GM12878 (cell line): ENCODE results near the gene ARHGAP32. TPM values are rescaled to one million over a fixed set of nuclear protein-coding genes. Genes with fewer than 3 reads are reported as not detected.

Experiments
- ATAC-seq: fragments of 200-7000 bp; cut with Tn5 transposase; 3 replicates; pipeline ENCODE4 v1.9.1; 2020; ENCODE audit warnings: mild to moderate bottlenecking, moderate library complexity
- BruUV-seq: library from RNA; stranded (reverse); fragments of 400-500 nt; replicated peaks from 2 replicates; lab custom pipeline; 2021; lab: Mats Ljungman, UMichigan
- CTCF ChIA-PET: fragments of 300-600 bp; sonication (Branson Sonifier 250); formaldehyde crosslinking; extraction: SDS; loops from one replicate; lab custom pipeline; 2021; ENCODE audit warnings: inconsistent platforms; lab: Yijun Ruan, JAX
- POLR2A ChIA-PET: fragments of 350-600 bp; formaldehyde crosslinking; extraction: SDS; loops from one replicate; lab custom pipeline; 2021; ENCODE audit warnings: inconsistent platforms; lab: Charles Lee
- RAD21 ChIA-PET: fragments of 300-600 bp; sonication (Branson Sonifier 250); formaldehyde crosslinking; loops from one replicate; lab custom pipeline; 2023; ENCODE audit warnings: antibody characterized with exemption; ENCODE audit not compliant: unreplicated experiment; lab: Charles Lee
- SMC1A ChIA-PET: fragments of 300-600 bp; sonication (Branson Sonifier 250); formaldehyde crosslinking; loops from one replicate; lab custom pipeline; 2023; ENCODE audit not compliant: unreplicated experiment, uncharacterized antibody; lab: Charles Lee
- DNase-seq: peaks from one replicate; pipeline ENCODE4 v3.0.0-alpha.2; 2011; ENCODE audit warnings: low read depth, low spot score
- FAIRE-seq: peaks from 3 replicates; lab custom pipeline; 2011; peaks lifted over from hg19 to GRCh38; lab: Jason Lieb, UNC
- H2AFZ ChIP-seq: 2 replicates; pipeline ENCODE4 v1.6.0; 2011; ENCODE audit warnings: low read depth, low read length, control low read depth; ENCODE audit not compliant: control insufficient read depth
- H3K27ac ChIP-seq: 2 replicates; pipeline ENCODE4 v1.5.1; 2011; ENCODE audit warnings: control low read depth; ENCODE audit not compliant: control insufficient read depth, insufficient read depth
- H3K27me3 ChIP-seq, 2 experiments: replicated peaks in 1 of 2; 2 replicates each; pipeline versions ENCODE4 v1.6.0 to v1.6.1; 2011; ENCODE audit warnings: low read length in 1 of 2; ENCODE audit not compliant: control insufficient read depth in 2 of 2, insufficient read depth in 2 of 2
- H3K36me3 ChIP-seq, 2 experiments: 2 replicates each; pipeline ENCODE4 v1.5.1; 2011; ENCODE audit warnings: low read length in 1 of 2; ENCODE audit not compliant: control insufficient read depth in 2 of 2, insufficient read depth in 2 of 2
- H3K4me1 ChIP-seq: 2 replicates; pipeline ENCODE4 v1.6.1; 2011; ENCODE audit warnings: mild to moderate bottlenecking, low read length, moderate library complexity, mixed read lengths; ENCODE audit not compliant: control insufficient read depth, insufficient read depth
- H3K4me2 ChIP-seq: 2 replicates; pipeline ENCODE4 v1.6.0; 2011; ENCODE audit warnings: control low read depth; ENCODE audit not compliant: control insufficient read depth, insufficient read depth
- H3K4me3 ChIP-seq: fragments of 200-600 bp; sonication (generic); 2 replicates; pipeline ENCODE4 v1.5.1; 2016
- H3K79me2 ChIP-seq: 2 replicates; pipeline ENCODE4 v1.6.0; 2011; ENCODE audit warnings: low read length; ENCODE audit not compliant: control insufficient read depth, insufficient read depth
- H3K9ac ChIP-seq: 2 replicates; pipeline ENCODE4 v1.8.0; 2011; ENCODE audit warnings: low read length, control low read depth, mixed read lengths; ENCODE audit not compliant: control insufficient read depth, insufficient read depth
- H3K9me3 ChIP-seq: replicated peaks from 3 replicates; pipeline ENCODE4 v1.5.1; 2011; ENCODE audit warnings: mild to moderate bottlenecking, low read length; ENCODE audit not compliant: control insufficient read depth, insufficient read depth
- H4K20me1 ChIP-seq: 2 replicates; pipeline ENCODE4 v1.6.0; 2011; ENCODE audit not compliant: control insufficient read depth, insufficient read depth
- BHLHE40 ChIP-seq, 2 experiments: fragments of 450-650 bp in 1 of 2; IDR thresholded peaks; 2 replicates each; pipeline ENCODE4 v1.6.1; 2011 to 2017; ENCODE audit warnings: low read depth in 2 of 2, borderline replicate concordance in 1 of 2, improper control_type of control experiment in 1 of 2, low read length in 1 of 2, mild to moderate bottlenecking in 1 of 2
- EP300 ChIP-seq, 2 experiments: fragments of 150-350 bp in 1 of 2; IDR thresholded peaks; 2 replicates each; pipeline ENCODE4 v1.6.1; 2011 to 2012; ENCODE audit warnings: low read depth in 2 of 2, low read length in 2 of 2, borderline replicate concordance in 1 of 2, improper control_type of control experiment in 1 of 2, inconsistent platforms in 1 of 2; ENCODE audit not compliant: control insufficient read depth in 1 of 2
- ZNF687 ChIP-seq: fragments of 450-650 bp; IDR thresholded peaks from 2 replicates; pipeline ENCODE4 v1.6.1; 2017; ENCODE audit warnings: mild to moderate bottlenecking, moderate library complexity
- WGBS: methylation state at CpG from one replicate; pipeline ENCODE4 v1.1.6; 2016; ENCODE audit warnings: low lambda C conversion rate; ENCODE audit not compliant: insufficient replicate concordance, insufficient coverage; ENCODE audit errors: missing lambda C conversion rate; 5-methylcytosine and 5-hydroxymethylcytosine counted together
- in situ Hi-C: fragments of 300-500 bp; cut with MboI; formaldehyde crosslinking; loops from 9 replicates; pipeline ENCODE4 v1.14.3; 2018; ENCODE audit warnings: mixed read lengths
- intact Hi-C: fragments of 100-400 bp; cut with micrococcal nuclease; formaldehyde crosslinking; loops from one replicate; pipeline ENCODE4 v1.14.2; 2022; ENCODE audit not compliant: unreplicated experiment
- polyA plus RNA-seq, 11 experiments: library from polyadenylated mRNA; depleted of rRNA in 4 of 11; unstranded in 6 of 11; stranded (reverse) in 5 of 11; fragments of >200 nt; fragmentation: Nextera tagmentation in 4 of 11; fragmentation: Illumina TruSeq in 1 of 11; extraction: Ambion mirVana in 4 of 11; extraction: Trizol in 1 of 11; gene quantifications; 1 replicate in 1 of 11; 2 replicates in 10 of 11; pipeline versions ENCODE4 v1.2.1 to v1.2.3, GENCODE V29; 2011 to 2016; ENCODE audit warnings: inconsistent platforms in 2 of 11, missing spikeins in 2 of 11, low read depth in 1 of 11
- total RNA-seq, 4 experiments: library from RNA; depleted of rRNA in 3 of 4; stranded (reverse); fragments of >200 nt in 3 of 4; fragmentation: Illumina TruSeq in 1 of 4; extraction: Trizol in 1 of 4; gene quantifications; 2 replicates each; pipeline versions ENCODE4 v1.2.1 to v1.2.3, GENCODE V29; 2013 to 2021

Gene ARHGAP32
- total and polyA plus RNA-seq, 10 of the 15 experiments (the other 5 are each of a cell fraction or from before 2014, with no cell fraction given) = under 0.01 to 0.46 (median 0.12) TPM; not detected in 1

GRCh38 chr11:128921793-128922192 is 270.3 kb downstream of the ARHGAP32 start:
- Histone ChIP-seq H3K79me2 (no peaks in the 10 kb centered on the region), H3K4me3 (no peak overlapping the region), H3K4me1 (no peaks in the 10 kb centered on the region), H3K9me3 (no peaks in the 10 kb centered on the region), H3K4me2 (no peak overlapping the region), H3K27ac (no peak overlapping the region), H3K36me3 (no peaks in the 10 kb centered on the region), H4K20me1 (no peaks in the 10 kb centered on the region), H2AFZ (no peak overlapping the region), H3K9ac (no peak overlapping the region), H3K27me3 (no peaks in the 10 kb centered on the region)
- in situ Hi-C loops (no loop called here), intact Hi-C loops (no loop called here)
- ChIA-PET RAD21 (no interaction called here), CTCF (no interaction called here), POLR2A (no interaction called here), SMC1A (no interaction called here)
- no peak for DNase-seq
- 25% methylated on average over 4 of the region's 4 CpGs for WGBS
- FAIRE-seq = no peak
- TF ChIP-seq EP300 (IDR thresholded peaks at IDR 0.05; ENCODE audit: borderline replicate concordance in 1 of 2, control insufficient read depth in 1 of 2, low read depth in 2 of 2, low read length in 2 of 2) = no peak
- TF ChIP-seq ZNF687 = peak; percentile 58; the same call in 1 of the 2 replicates
- TF ChIP-seq BHLHE40 (IDR thresholded peaks at IDR 0.05; ENCODE audit: borderline replicate concordance in 1 of 2, low read depth in 2 of 2, low read length in 1 of 2) = peak; percentile 15 to 71; a peak in 2 of 4 replicates
- BruUV-seq = no TSS peak
- ATAC-seq = no peak
